Measurements from ENCODE around the gene DLG2. TPM values are rescaled to one million over a fixed set of nuclear protein-coding genes. Genes with fewer than 3 reads are reported as not detected.

Gene DLG2
- total RNA-seq, 4 donors from 2014 or later, result 7.3 to 14.1 (median 11.1) TPM

GRCh38 chr11:85558411-85558810 lies 68.7 kb downstream of the DLG2 start:
- TF ChIP-seq POLR2AphosphoS5 (IDR thresholded peaks at IDR 0.05) (no peak), POLR2A (IDR thresholded peaks at IDR 0.05; ENCODE audit: low read depth) (no peak), EP300 (IDR thresholded peaks at IDR 0.05) (no peak), CTCF (IDR thresholded peaks at IDR 0.05) (no peak)
- no peaks in the 10 kb centered on the region for H3K9me3 ChIP-seq
- H3K4me1 ChIP-seq, result no peaks in the 10 kb centered on the region
- no peaks in the 10 kb centered on the region for H3K36me3 ChIP-seq
- H3K27ac ChIP-seq (replicated peaks in 1 of 4), result no peak overlapping the region
- DNase-seq (ENCODE audit: extremely low spot score), result no peak
- no peak overlapping the region for H3K4me3 ChIP-seq
- 95% methylated on average over 2 of the region's 2 CpGs for WGBS
- no peaks in the 10 kb centered on the region for H3K27me3 ChIP-seq
- intact Hi-C loops (cut with DNase I), result no loop called here

- TF ChIP-seq POLR2A (IDR thresholded peaks at IDR 0.05; ENCODE audit: low read depth) (no peak), EP300 (IDR thresholded peaks at IDR 0.05) (no peak), POLR2AphosphoS5 (IDR thresholded peaks at IDR 0.05) (no peak), CTCF (IDR thresholded peaks at IDR 0.05) (no peak)
- 79% methylated on average over 1 of the region's 1 CpG for WGBS
- Histone ChIP-seq H3K27ac (replicated peaks in 1 of 4) (no peak overlapping the region), H3K36me3 (no peaks in the 10 kb centered on the region), H3K9me3 (no peaks in the 10 kb centered on the region), H3K27me3 (no peaks in the 10 kb centered on the region), H3K4me1 (no peaks in the 10 kb centered on the region), H3K4me3 (no peak overlapping the region)
- DNase-seq (ENCODE audit: extremely low spot score), result no peak
- intact Hi-C loops (cut with DNase I), result no loop called here
These were observed 75.3 kb downstream of the DLG2 start for GRCh38 chr11:85551881-85552280.

GRCh38 chr11:85541683-85542082 lies 85.5 kb downstream of the DLG2 start:
- Histone ChIP-seq H3K9me3 (no peaks in the 10 kb centered on the region), H3K27ac (replicated peaks in 1 of 4) (no peak overlapping the region)
- DNase-seq (ENCODE audit: extremely low spot score), result no peak

GRCh38 chr11:85540635-85541205 lies 86.4 kb downstream of the DLG2 start:
- no peaks in the 10 kb centered on the region for H3K27me3 ChIP-seq
- H3K4me3 ChIP-seq, result no peak overlapping the region
- no peak for TF ChIP-seq POLR2A (IDR thresholded peaks at IDR 0.05; ENCODE audit: low read depth)
- intact Hi-C loops (cut with DNase I), result no loop called here
- H3K4me1 ChIP-seq, result peaks cover 0 to 18% (median 6%) of the 10 kb centered on the region in 4 donors
- no peak overlapping the region for H3K27ac ChIP-seq (replicated peaks in 1 of 4)
- DNase-seq (ENCODE audit: extremely low spot score), result no peak
- WGBS, result 69% methylated on average over 6 of the region's 6 CpGs
- peaks cover 0 to 15% (median 4%) of the 10 kb centered on the region in 4 donors for H3K36me3 ChIP-seq
- H3K9me3 ChIP-seq, result no peaks in the 10 kb centered on the region

More at GRCh38 chr11:85541683-85542082, 85.5 kb downstream of the DLG2 start:
- no peaks in the 10 kb centered on the region for H3K27me3 ChIP-seq
- TF ChIP-seq POLR2AphosphoS5 (IDR thresholded peaks at IDR 0.05), result no peak
- TF ChIP-seq EP300 (IDR thresholded peaks at IDR 0.05), result no peak
- no peak for TF ChIP-seq CTCF (IDR thresholded peaks at IDR 0.05)
- no peak for TF ChIP-seq POLR2A (IDR thresholded peaks at IDR 0.05; ENCODE audit: low read depth)
- peaks cover 0 to 9% (median 2%) of the 10 kb centered on the region in 4 donors for H3K36me3 ChIP-seq
- intact Hi-C loops (cut with DNase I), result no loop called here
- peaks cover 0 to 18% (median 6%) of the 10 kb centered on the region in 4 donors for H3K4me1 ChIP-seq
- H3K4me3 ChIP-seq, result no peak overlapping the region

GRCh38 chr11:85540181-85540580 lies 87.0 kb downstream of the DLG2 start:
- Histone ChIP-seq H3K4me3 (no peak overlapping the region), H3K9me3 (no peaks in the 10 kb centered on the region), H3K27ac (replicated peaks in 1 of 4) (no peak overlapping the region), H3K4me1 (peaks cover 0 to 18% (median 6%) of the 10 kb centered on the region in 4 donors), H3K27me3 (no peaks in the 10 kb centered on the region), H3K36me3 (peaks cover 0 to 15% (median 4%) of the 10 kb centered on the region in 4 donors)
- DNase-seq (ENCODE audit: extremely low spot score), result no peak
- WGBS, result 84% methylated on average over 5 of the region's 5 CpGs
- TF ChIP-seq CTCF (IDR thresholded peaks at IDR 0.05) (no peak), POLR2A (IDR thresholded peaks at IDR 0.05; ENCODE audit: low read depth) (no peak), EP300 (IDR thresholded peaks at IDR 0.05) (no peak), POLR2AphosphoS5 (IDR thresholded peaks at IDR 0.05) (no peak)
- intact Hi-C loops (cut with DNase I), result no loop called here
